LHCN-M2 (cell line): ENCODE measurements around the gene KIAA1958. TPM values are rescaled to one million over a fixed set of nuclear protein-coding genes. Genes with fewer than 3 reads are reported as not detected.

ENCODE experiments used
- DNase-seq: peaks from one replicate; pipeline ENCODE4 v3.0.0-alpha.2; 2012; ENCODE audit warnings: low read depth
- total RNA-seq: library from RNA; depleted of rRNA; stranded (reverse); fragments of >200 nt; gene quantifications from 2 replicates; pipeline ENCODE4 v1.2.3, GENCODE V29; 2014

Gene KIAA1958
- total RNA-seq, 1 experiment from 2014 or later: 1.4 TPM

- peak; percentile 9 for DNase-seq
Measured at GRCh38 chr9:112601636-112602035, 115.0 kb downstream of the KIAA1958 start.

GRCh38 chr9:112604790-112605189 lies 118.2 kb downstream of the KIAA1958 start:
- DNase-seq: no peak

- DNase-seq: no peak
Measured at GRCh38 chr9:112605518-112605917, 118.9 kb downstream of the KIAA1958 start.

- no peak for DNase-seq
Measured at GRCh38 chr9:112605963-112606699, 119.5 kb downstream of the KIAA1958 start.

- DNase-seq: no peak
Measured at GRCh38 chr9:112608851-112609250, 122.2 kb downstream of the KIAA1958 start.

- no peak for DNase-seq
Measured at GRCh38 chr9:112615584-112616266, 129.1 kb downstream of the KIAA1958 start.

GRCh38 chr9:112617371-112617770 lies 130.7 kb downstream of the KIAA1958 start:
- DNase-seq: no peak

- DNase-seq: no peak
Measured at GRCh38 chr9:112618385-112619009, 131.9 kb downstream of the KIAA1958 start.

- no peak for DNase-seq
Measured at GRCh38 chr9:112620388-112620787, 133.8 kb downstream of the KIAA1958 start.

- DNase-seq: no peak
Measured at GRCh38 chr9:112621018-112621655, 134.5 kb downstream of the KIAA1958 start.

- no peak for DNase-seq
Measured at GRCh38 chr9:112623198-112623597, 136.6 kb downstream of the KIAA1958 start.

GRCh38 chr9:112624711-112625707 lies 138.4 kb downstream of the KIAA1958 start:
- no peak for DNase-seq

GRCh38 chr9:112629671-112630485 lies 143.3 kb downstream of the KIAA1958 start:
- DNase-seq: no peak

GRCh38 chr9:112631313-112632070 lies 144.9 kb downstream of the KIAA1958 start:
- no peak for DNase-seq

- DNase-seq: no peak
Measured at GRCh38 chr9:112640311-112640710, 153.7 kb downstream of the KIAA1958 start.

- no peak for DNase-seq
Measured at GRCh38 chr9:112642126-112642525, 155.5 kb downstream of the KIAA1958 start.

GRCh38 chr9:112647596-112647995 lies 161.0 kb downstream of the KIAA1958 start:
- no peak for DNase-seq

- DNase-seq: no peak
Measured at GRCh38 chr9:112648624-112649023, 162.0 kb downstream of the KIAA1958 start.

GRCh38 chr9:112654282-112654681 lies 167.7 kb downstream of the KIAA1958 start:
- DNase-seq: no peak
